ENCODE results near the gene BEX3.

- TF ChIP-seq CTCF (IDR thresholded peaks at IDR 0.05 in 8 of 11, conservative IDR thresholded peaks at IDR 0.05 in 3 of 11): no peak
- no peak for TF ChIP-seq POLR2A (IDR thresholded peaks at IDR 0.05)
These were observed 41.6 kb downstream of the BEX3 start for GRCh38 chrX:103417933-103418332.

Measured in spleen (tissue), 7 donors.